Stimulated activated effector memory CD8-positive, alpha-beta T cell treated with anti-CD3 and anti-CD28 coated beads, Interleukin-12 subunit alpha, Interleukin-12 subunit beta, amount 100 ng/mL, for 72 hours (primary cell): ENCODE results near the gene C1QTNF6.
"Not testable (repeated sequence)": the region's sequence is repeated elsewhere in the genome, so short reads cannot be mapped to it uniquely, and the experiment has no call there.

Experiments
- ATAC-seq: fragments of 150-1000 bp; cut with Tn5 transposase; 2 replicates; pipeline ENCODE4 v1.10.0; 2021
- DNase-seq, 2 donors: peaks; one replicate each; pipeline ENCODE4 v3.0.0; 2021 to 2022; ENCODE audit warnings: low spot score in 2 of 2
- H3K27ac Mint-ChIP-seq: one replicate; pipeline ENCODE4 v1.8.0; 2022; ENCODE audit warnings: mild to moderate bottlenecking, mixed read lengths
- H3K36me3 Mint-ChIP-seq: one replicate; pipeline ENCODE4 v1.8.0; 2022; ENCODE audit warnings: mild to moderate bottlenecking, mixed read lengths
- H3K4me1 Mint-ChIP-seq: one replicate; pipeline ENCODE4 v1.8.0; 2022; ENCODE audit warnings: mixed read lengths
- H3K4me3 Mint-ChIP-seq: one replicate; pipeline ENCODE4 v1.8.0; 2022; ENCODE audit warnings: mild to moderate bottlenecking, mixed read lengths
- H3K9me3 Mint-ChIP-seq: one replicate; pipeline ENCODE4 v1.8.0; 2022; ENCODE audit warnings: mixed read lengths

Gene C1QTNF6

DNA sequence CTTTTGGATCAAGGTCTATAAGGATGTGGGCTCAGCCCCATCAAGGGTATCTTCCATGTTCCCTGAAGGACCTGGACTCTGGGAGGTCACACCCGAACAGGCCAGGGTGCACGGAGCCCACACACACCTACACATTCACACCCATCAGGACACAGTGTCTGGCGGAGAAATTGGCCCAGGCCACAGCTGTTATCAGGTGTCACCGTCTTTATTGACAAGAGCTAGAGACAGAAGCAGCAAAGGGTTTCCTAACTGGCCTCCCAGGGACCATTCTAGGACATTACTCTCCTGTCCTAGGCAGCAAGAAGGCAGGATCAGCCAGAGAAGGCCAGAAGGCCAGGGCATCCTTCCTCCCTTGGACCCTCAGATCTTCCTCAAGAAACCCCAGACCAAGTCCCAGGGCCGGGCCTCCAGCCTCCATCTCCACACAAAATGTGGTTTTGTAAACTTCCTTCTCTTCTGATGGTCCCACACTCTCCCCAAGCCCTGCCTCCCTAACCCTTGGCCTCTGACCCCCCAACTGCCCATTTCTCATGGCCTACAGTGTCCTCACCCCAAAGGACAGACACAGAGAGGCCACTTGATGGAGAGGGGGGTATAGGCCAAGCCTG, 16.1 kb upstream of the C1QTNF6 start:
- Mint-ChIP-seq H3K9me3 (no peaks in the 10 kb centered on the region), H3K4me3 (no peak overlapping the region), H3K4me1 (peaks cover 12% of the 10 kb centered on the region), H3K36me3 (peaks cover 2% of the 10 kb centered on the region), H3K27ac (peak overlapping the region; percentile 80)
- DNase-seq, result no peak
- no peak for ATAC-seq

DNA sequence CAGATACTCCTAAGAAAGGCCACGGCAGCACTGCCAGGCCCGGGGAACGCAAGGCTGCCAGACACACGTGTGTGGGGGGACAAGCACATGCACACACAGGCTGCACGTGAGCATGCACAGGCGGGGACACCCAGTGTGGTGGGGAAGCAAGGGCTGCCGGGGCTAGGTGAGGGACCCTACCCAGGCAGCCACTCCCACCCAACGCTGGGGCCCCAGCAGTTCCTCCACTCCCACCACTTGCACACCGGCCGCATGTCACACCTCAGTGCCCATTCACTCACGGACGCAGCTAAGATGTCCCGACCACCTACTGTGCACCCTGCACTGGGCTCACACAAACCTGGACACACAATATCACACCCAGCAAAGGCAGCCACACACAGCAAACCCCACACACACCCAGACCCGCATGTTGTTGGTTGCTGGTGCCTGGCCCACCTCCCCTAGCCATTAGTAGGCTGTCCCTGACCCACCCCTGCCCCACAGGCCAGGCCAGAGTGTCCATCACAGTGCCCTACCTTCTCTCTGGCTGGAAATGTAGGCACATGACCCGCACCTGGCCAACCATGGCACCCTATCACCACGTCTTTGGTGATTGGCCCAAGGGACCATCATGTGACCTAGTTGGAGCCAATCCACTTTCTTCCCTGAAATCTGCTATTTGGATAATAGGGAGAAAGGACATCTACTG, 15.5 kb upstream of the C1QTNF6 start:
- no peak for ATAC-seq
- Mint-ChIP-seq H3K9me3 (no peaks in the 10 kb centered on the region), H3K36me3 (peaks cover 8% of the 10 kb centered on the region), H3K27ac (peak overlapping the region; percentile 80), H3K4me3 (no peak overlapping the region), H3K4me1 (peaks cover 14% of the 10 kb centered on the region)
- no peak for DNase-seq

- DNase-seq, result no peak
- ATAC-seq, result no peak
- Mint-ChIP-seq H3K4me1 (peaks cover 21% of the 10 kb centered on the region), H3K4me3 (no peak overlapping the region), H3K9me3 (no peaks in the 10 kb centered on the region), H3K36me3 (peaks cover 8% of the 10 kb centered on the region), H3K27ac (peak overlapping the region; percentile 80)
Observed at GRCh38 chr22:37202716-37203115, 14.7 kb upstream of the C1QTNF6 start.

- H3K4me3 Mint-ChIP-seq, result no peak overlapping the region
- peaks cover 27% of the 10 kb centered on the region for H3K4me1 Mint-ChIP-seq
- no peak overlapping the region for H3K27ac Mint-ChIP-seq
- H3K36me3 Mint-ChIP-seq, result peaks cover 8% of the 10 kb centered on the region
- ATAC-seq (no peak), DNase-seq (no peak)
- no peaks in the 10 kb centered on the region for H3K9me3 Mint-ChIP-seq
Observed at GRCh38 chr22:37202001-37202555, 14.0 kb upstream of the C1QTNF6 start.

DNA sequence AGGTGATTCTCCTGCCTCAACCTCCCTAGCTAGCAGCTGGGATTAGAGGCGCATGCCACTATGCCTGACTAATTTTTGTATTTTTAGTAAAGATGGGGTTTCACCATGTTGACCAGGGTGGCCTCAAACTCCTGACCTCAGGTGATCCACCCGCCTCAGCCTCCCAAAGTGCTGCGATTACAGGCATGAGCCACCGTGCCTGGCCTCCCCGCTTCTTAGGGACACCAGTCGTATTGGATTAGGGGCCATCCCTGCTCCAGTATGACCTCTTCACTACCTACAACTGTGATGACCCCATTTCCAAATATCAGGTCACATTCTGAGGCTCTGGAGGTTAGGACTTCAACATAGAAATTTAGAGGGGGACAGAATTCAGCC, 13.4 kb upstream of the C1QTNF6 start:
- H3K27ac Mint-ChIP-seq, H3K4me3 Mint-ChIP-seq, H3K9me3 Mint-ChIP-seq, DNase-seq, ATAC-seq, H3K36me3 Mint-ChIP-seq: not testable (repeated sequence)
- peaks cover 32% of the 10 kb centered on the region for H3K4me1 Mint-ChIP-seq

DNA sequence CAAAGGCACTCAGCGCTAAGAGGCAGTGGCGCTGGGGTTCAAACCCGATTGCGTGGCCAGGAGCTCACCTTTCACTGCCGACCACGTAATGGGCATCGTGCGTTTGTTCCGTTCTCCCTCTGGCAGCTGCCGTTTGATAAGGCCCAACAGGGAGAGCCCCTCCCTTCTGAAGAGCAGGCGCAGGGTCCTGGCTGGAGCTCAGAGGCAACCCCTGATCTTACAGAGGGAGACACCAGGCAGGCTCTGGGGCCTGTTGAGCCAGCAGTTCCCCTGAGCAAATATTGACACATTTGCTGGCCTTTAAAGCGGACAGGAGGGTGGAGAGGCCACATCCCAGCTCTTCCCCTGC, 11.7 kb upstream of the C1QTNF6 start:
- H3K4me1 Mint-ChIP-seq, result peaks cover 43% of the 10 kb centered on the region

GRCh38 chr22:37199103-37199759, 11.2 kb upstream of the C1QTNF6 start:
- ATAC-seq, result peak; percentile 96

More for the DNA sequence above, 11.7 kb upstream of the C1QTNF6 start:
- Mint-ChIP-seq H3K9me3 (no peaks in the 10 kb centered on the region), H3K4me3 (peak overlapping the region; percentile 86), H3K27ac (peak overlapping the region; percentile 93), H3K36me3 (peaks cover 8% of the 10 kb centered on the region)
- ATAC-seq (peak; percentile 0), DNase-seq (no peak)

DNA sequence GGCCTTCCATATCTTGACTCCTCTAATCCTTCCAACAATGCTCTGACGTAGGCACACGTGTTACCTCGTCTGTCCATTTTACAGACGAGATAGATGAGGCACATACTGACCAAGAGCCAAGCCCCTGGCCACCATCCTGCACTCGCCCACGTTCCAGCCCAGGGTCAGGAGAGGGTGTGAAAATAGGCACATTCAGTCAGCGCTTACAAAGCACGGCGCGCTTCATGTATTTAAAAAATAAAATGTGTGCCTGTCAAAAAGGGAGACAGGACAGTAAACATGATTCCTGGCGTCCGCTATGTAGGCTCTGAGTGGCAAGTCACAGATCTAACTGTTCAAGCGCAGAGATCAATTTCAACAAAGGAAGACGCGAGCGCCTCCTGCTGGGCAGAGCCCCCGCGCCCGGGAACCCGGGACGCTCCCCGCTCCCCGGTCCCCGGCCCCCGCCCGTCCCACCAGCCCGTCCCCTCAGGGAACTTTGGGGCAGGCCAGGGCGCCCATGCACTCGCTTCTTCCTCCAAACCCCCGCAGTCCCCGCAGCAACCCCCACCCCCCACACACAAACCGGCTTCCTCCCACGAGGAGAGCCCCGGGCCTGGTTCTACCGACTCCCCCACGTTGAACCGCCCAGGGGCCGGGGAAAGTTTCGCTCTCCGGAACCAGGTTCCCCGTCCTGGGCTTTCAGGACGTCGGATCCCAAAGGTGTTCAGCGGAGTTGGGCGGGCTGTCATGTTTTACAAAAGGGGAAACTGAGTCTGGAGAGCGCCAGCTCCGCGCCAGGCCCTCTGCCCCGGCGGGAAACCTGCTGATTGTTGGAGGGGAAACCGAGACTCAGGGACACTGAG, 10.4 kb upstream of the C1QTNF6 start:
- H3K27ac Mint-ChIP-seq, result peak overlapping the region; percentile 93
- DNase-seq, result peak; percentile 96 to 97
- peaks cover 8% of the 10 kb centered on the region for H3K36me3 Mint-ChIP-seq
- H3K9me3 Mint-ChIP-seq, result no peaks in the 10 kb centered on the region
- peak overlapping the region; percentile 86 for H3K4me3 Mint-ChIP-seq
- peak; percentile 65 for ATAC-seq
- H3K4me1 Mint-ChIP-seq, result peaks cover 55% of the 10 kb centered on the region

More at GRCh38 chr22:37199103-37199759, 11.2 kb upstream of the C1QTNF6 start:
- H3K36me3 Mint-ChIP-seq, result peaks cover 8% of the 10 kb centered on the region
- H3K9me3 Mint-ChIP-seq, result no peaks in the 10 kb centered on the region
- H3K4me3 Mint-ChIP-seq, result peak overlapping the region; percentile 86
- H3K4me1 Mint-ChIP-seq, result peaks cover 48% of the 10 kb centered on the region
- peak overlapping the region; percentile 93 for H3K27ac Mint-ChIP-seq
- DNase-seq, result peak; percentile 100

DNA sequence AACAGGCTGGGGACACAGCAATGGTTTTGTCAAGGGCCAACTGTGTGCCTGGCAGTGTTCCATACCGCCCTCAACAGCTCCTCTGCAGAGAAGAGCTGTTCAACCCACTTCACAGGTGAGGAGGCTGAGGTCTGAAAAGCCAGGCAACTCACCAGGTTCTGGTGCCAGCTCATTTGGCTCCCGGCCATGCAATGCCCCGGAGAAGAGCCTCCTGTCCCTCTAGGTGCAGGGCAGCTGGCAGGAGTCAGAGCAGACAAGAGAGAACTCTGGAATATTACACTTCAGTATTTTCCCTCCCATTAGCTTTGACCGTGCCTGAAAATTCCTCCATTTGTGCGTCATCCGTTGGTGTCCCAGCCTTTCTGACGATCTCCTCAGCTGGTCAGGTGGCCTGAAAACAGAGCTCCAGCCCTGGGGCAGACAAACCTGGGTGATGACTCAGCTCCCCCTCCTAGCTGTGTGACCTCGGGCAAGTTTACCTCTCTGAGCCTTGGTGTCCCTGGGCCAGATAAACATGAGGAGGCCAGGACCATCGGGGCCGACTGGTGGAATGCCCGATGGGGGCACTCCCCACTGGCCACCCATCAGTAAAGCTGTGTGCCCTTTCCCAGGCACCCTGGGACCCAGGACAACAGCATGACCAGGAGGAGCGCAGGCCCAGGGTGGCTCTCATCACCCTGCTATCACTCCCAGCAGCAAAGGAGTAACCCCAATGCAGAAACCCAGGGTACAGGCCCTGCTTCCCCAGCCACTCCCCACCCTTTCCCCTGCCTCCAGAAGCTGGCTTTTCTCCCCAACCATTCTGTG, 9.6 kb upstream of the C1QTNF6 start:
- DNase-seq, result no peak
- H3K4me1 Mint-ChIP-seq, result peaks cover 58% of the 10 kb centered on the region

DNA sequence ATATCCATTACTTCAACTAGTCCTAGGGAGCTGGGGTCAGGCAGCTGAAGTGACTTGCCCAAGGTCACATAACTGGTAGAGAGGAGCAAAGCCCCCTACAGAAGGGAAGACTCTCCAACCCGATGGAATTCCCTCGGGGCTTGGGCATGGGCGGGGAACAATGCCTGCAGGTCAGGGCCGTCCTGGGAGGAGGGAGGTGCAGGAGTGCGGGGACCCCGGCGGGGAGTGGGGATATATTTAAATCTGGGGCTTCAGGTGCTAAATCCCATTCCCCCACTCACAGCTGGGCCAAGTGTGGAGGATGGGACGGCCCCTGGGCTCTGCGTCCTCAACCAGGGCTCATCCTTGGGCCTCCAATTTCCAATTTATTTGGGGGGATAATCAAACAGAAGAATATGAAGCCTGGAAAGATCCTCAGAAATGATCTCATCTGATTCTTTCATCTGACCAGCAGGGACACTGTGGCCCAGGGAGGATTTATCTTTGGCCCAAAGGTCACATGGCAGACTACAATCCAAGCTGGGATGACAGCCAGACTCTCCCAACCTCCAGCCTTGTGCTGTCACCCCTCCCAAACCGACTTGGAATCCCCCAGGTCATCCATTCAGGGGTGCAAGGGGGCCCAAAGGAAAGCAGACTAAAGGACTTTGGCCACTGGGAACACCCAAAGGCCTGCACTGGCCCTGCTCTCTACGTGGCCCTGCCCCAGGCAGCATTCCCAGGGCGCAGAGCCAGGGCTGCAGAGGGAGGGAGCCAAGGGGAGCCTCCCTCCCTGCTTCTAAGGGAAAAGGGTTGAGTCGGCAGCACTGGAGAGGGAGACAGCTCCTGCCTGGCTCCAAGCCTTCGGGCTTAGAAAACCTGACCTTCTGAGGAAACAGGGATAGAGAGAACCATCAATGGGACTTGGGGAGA, 8.7 kb upstream of the C1QTNF6 start:
- ATAC-seq (no peak), DNase-seq (no peak)
- peaks cover 58% of the 10 kb centered on the region for H3K4me1 Mint-ChIP-seq
- H3K27ac Mint-ChIP-seq, result peak overlapping the region; percentile 93
- H3K4me3 Mint-ChIP-seq, result peak overlapping the region; percentile 86
- H3K9me3 Mint-ChIP-seq, result no peaks in the 10 kb centered on the region
- H3K36me3 Mint-ChIP-seq, result peaks cover 8% of the 10 kb centered on the region

More for the DNA sequence above, 9.6 kb upstream of the C1QTNF6 start:
- H3K36me3 Mint-ChIP-seq, result peaks cover 8% of the 10 kb centered on the region
- peak overlapping the region; percentile 93 for H3K27ac Mint-ChIP-seq
- peak overlapping the region; percentile 86 for H3K4me3 Mint-ChIP-seq
- no peak for ATAC-seq
- no peaks in the 10 kb centered on the region for H3K9me3 Mint-ChIP-seq

DNA sequence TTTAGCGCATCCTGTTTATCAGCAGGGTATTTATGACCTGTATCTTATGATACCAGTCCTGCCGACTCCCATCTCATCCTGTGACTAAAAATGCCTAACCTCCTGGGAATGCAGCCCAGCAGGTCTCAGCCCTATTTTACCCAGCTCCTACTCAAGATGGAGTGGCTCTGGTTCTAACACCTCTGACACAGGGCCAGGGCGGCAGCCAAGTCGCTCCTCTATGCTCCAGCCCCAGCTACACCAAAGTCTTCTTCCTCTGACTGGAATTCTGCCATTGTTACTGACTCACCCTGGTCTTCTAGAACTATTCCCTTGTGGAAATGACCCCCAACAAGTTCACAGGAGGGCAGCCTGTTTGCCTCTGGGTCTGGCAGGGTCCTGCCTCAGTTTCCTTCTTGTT, 7.9 kb upstream of the C1QTNF6 start:
- no peak for ATAC-seq
- peak overlapping the region; percentile 62 for H3K27ac Mint-ChIP-seq
- DNase-seq, result no peak
- peaks cover 8% of the 10 kb centered on the region for H3K36me3 Mint-ChIP-seq
- H3K9me3 Mint-ChIP-seq, result no peaks in the 10 kb centered on the region
- no peak overlapping the region for H3K4me3 Mint-ChIP-seq
- peaks cover 58% of the 10 kb centered on the region for H3K4me1 Mint-ChIP-seq

- Mint-ChIP-seq H3K4me3 (peak overlapping the region; percentile 13), H3K4me1 (peaks cover 52% of the 10 kb centered on the region), H3K9me3 (no peaks in the 10 kb centered on the region), H3K27ac (peak overlapping the region; percentile 51), H3K36me3 (peaks cover 8% of the 10 kb centered on the region)
- ATAC-seq (no peak), DNase-seq (no peak)
Observed at GRCh38 chr22:37194750-37195149, 6.7 kb upstream of the C1QTNF6 start.

DNA sequence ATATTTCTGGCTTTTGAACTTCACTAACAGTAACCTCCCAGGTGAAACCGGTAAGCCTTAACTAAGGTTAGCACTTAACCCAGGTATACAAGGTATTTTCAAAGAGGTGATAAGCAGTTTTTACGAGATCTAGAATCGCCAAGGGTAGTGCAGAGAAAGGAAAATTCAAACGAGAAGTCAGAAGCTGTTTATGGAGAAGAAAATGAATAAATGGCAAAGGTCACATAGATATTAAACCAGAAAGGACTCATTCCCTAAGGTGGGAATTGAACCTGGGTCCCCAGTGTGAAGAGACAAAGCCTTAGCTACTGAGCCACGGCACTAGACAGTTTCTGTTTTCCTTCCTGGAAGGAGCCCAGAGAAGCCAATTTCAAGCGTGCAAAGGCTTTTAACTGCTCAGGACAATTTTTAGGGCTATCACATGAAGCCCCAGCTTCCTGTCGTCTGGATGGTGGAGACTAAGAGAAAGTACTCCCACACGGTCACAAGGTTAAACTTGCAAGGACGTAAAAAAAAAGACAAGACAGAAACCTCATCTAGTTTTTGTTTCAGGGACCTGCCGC, 5.7 kb upstream of the C1QTNF6 start:
- peak overlapping the region; percentile 51 for H3K27ac Mint-ChIP-seq
- no peaks in the 10 kb centered on the region for H3K9me3 Mint-ChIP-seq
- peaks cover 2% of the 10 kb centered on the region for H3K36me3 Mint-ChIP-seq
- peaks cover 47% of the 10 kb centered on the region for H3K4me1 Mint-ChIP-seq
- H3K4me3 Mint-ChIP-seq, result peak overlapping the region; percentile 13
- ATAC-seq, result peak; percentile 44
- peak in 1 of 2 donors; percentile 75 for DNase-seq
